OCI-LY1 (cell line): ENCODE data around the gene DEGS2.

ENCODE experiments used
- CTCF ChIP-seq: fragments of 200-600 bp; sonication (generic), shearing (Covaris generic); IDR thresholded peaks from 2 replicates; pipeline ENCODE4 v1.5.1; 2017; ENCODE audit warnings: mild to moderate bottlenecking, antibody characterized with exemption, low read length, moderate library complexity, mixed read lengths
- EZH2 ChIP-seq: fragments of 200-600 bp; sonication (generic), shearing (Covaris generic); IDR thresholded peaks from 2 replicates; pipeline ENCODE4 v1.8.0; 2017; ENCODE audit warnings: borderline replicate concordance, mixed run types, mild to moderate bottlenecking, antibody characterized with exemption, low read length, moderate library complexity, mixed read lengths

GRCh38 chr14:100108042-100108825, 51.2 kb downstream of the DEGS2 start:
- TF ChIP-seq CTCF (peak; percentile 79), EZH2 (no peak)
